Cardiac fibroblast (primary cell): ENCODE data around the gene KRTAP5-7.

Source experiments
- DNase-seq, 2 donors: peaks; one replicate each; pipeline versions ENCODE4 v3.0.0 to v3.0.0-alpha.2; 2010; ENCODE audit warnings: low read depth in 2 of 2
- H3K4me3 ChIP-seq, 2 donors: replicated peaks in 1 of 2; 1 replicate in 1 of 2; 2 replicates in 1 of 2; pipeline ENCODE4 v1.5.1; 2011; ENCODE audit warnings: low read depth in 2 of 2, low read length in 2 of 2, mild to moderate bottlenecking in 2 of 2, moderate library complexity in 1 of 2
- CTCF ChIP-seq: IDR thresholded peaks from one replicate; pipeline ENCODE4 v1.5.1; 2011; ENCODE audit warnings: low read depth, mild to moderate bottlenecking, low read length, inconsistent platforms

The KRTAP5-7 gene

GRCh38 chr11:71489311-71490043 lies 37.6 kb upstream of the KRTAP5-7 start:
- no peak for TF ChIP-seq CTCF
- DNase-seq = peak; percentile 35 to 74
- H3K4me3 ChIP-seq = no peak overlapping the region

- DNase-seq = no peak
- TF ChIP-seq CTCF = no peak
Observed at GRCh38 chr11:71490044-71490730, 36.9 kb upstream of the KRTAP5-7 start.

GRCh38 chr11:71490731-71491390 lies 36.2 kb upstream of the KRTAP5-7 start:
- no peak for DNase-seq
- TF ChIP-seq CTCF = no peak
- H3K4me3 ChIP-seq = no peak overlapping the region

More at GRCh38 chr11:71490044-71490730, 36.9 kb upstream of the KRTAP5-7 start:
- H3K4me3 ChIP-seq = no peak overlapping the region

- no peak for DNase-seq
- no peak for TF ChIP-seq CTCF
- no peak overlapping the region for H3K4me3 ChIP-seq
Observed at GRCh38 chr11:71491531-71491930, 35.5 kb upstream of the KRTAP5-7 start.

- no peak for TF ChIP-seq CTCF
- DNase-seq = no peak
- no peak overlapping the region for H3K4me3 ChIP-seq
Observed at GRCh38 chr11:71491940-71492339, 35.1 kb upstream of the KRTAP5-7 start.

GRCh38 chr11:71495286-71496230 lies 31.5 kb upstream of the KRTAP5-7 start:
- no peak for DNase-seq
- no peak overlapping the region for H3K4me3 ChIP-seq
- TF ChIP-seq CTCF = no peak
